Breast epithelium (tissue), 3 donors: ENCODE measurements around the gene CCT8.

ENCODE experiments used
- CTCF ChIP-seq, 3 donors: fragments of 450-650 bp; IDR thresholded peaks; one replicate each; pipeline ENCODE4 v1.5.1; 2016 to 2017; ENCODE audit warnings: antibody characterized with exemption in 3 of 3, mild to moderate bottlenecking in 3 of 3, moderate library complexity in 3 of 3
- POLR2A ChIP-seq: fragments of 450-650 bp; IDR thresholded peaks from one replicate; pipeline ENCODE4 v1.6.1; 2016; ENCODE audit warnings: antibody characterized with exemption, mild to moderate bottlenecking, moderate library complexity
- POLR2AphosphoS5 ChIP-seq, 3 donors: sonication (generic); formaldehyde crosslinking; IDR thresholded peaks; one replicate each; pipeline ENCODE4 v1.6.1; 2017; ENCODE audit warnings: antibody characterized with exemption in 3 of 3

- TF ChIP-seq CTCF (IDR thresholded peaks at IDR 0.05) (no peak), POLR2AphosphoS5 (IDR thresholded peaks at IDR 0.05) (peak; percentile 86 to 92 (median 92)), POLR2A (peak; percentile 65)
Observed at GRCh38 chr21:29073222-29074006, at the start of gene CCT8.
